Right hindlimb (tissue), 1 donor: ENCODE measurements around the gene RANBP10.

Source experiments
- DNase-seq: peaks from one replicate; pipeline ENCODE4 v3.0.0-alpha.2; 2018

Gene RANBP10

GRCh38 chr16:67736858-67737257, 69.5 kb downstream of the RANBP10 start:
- no peak for DNase-seq

- DNase-seq, result no peak
Observed at GRCh38 chr16:67734731-67735201, 71.6 kb downstream of the RANBP10 start.

GRCh38 chr16:67733734-67734470, 72.5 kb downstream of the RANBP10 start:
- no peak for DNase-seq

GRCh38 chr16:67731753-67732095, 74.6 kb downstream of the RANBP10 start:
- no peak for DNase-seq

GRCh38 chr16:67731071-67731752, 75.1 kb downstream of the RANBP10 start:
- DNase-seq, result no peak

GRCh38 chr16:67730326-67730725, 76.0 kb downstream of the RANBP10 start:
- no peak for DNase-seq

GRCh38 chr16:67729636-67730248, 76.6 kb downstream of the RANBP10 start:
- DNase-seq, result no peak

- no peak for DNase-seq
Observed at GRCh38 chr16:67727521-67728485, 78.6 kb downstream of the RANBP10 start.

GRCh38 chr16:67726106-67727034, 80.0 kb downstream of the RANBP10 start:
- no peak for DNase-seq

GRCh38 chr16:67723911-67724305, 82.5 kb downstream of the RANBP10 start:
- DNase-seq, result no peak

- DNase-seq, result no peak
Observed at GRCh38 chr16:67723151-67723910, 83.0 kb downstream of the RANBP10 start.

GRCh38 chr16:67720236-67720635, 86.1 kb downstream of the RANBP10 start:
- no peak for DNase-seq

GRCh38 chr16:67719778-67720144, 86.6 kb downstream of the RANBP10 start:
- DNase-seq, result peak; percentile 44

- peak; percentile 97 for DNase-seq
Observed at GRCh38 chr16:67719048-67719777, 87.1 kb downstream of the RANBP10 start, which contains the start of gene GFOD2. Gene GFOD2, minus strand, starts transcription at chr16:67719316. Its CDS starts 33,601 bp downstream, at chr16:67685715.

GRCh38 chr16:67718668-67719047, 87.7 kb downstream of the RANBP10 start:
- no peak for DNase-seq

- no peak for DNase-seq
Observed at GRCh38 chr16:67716097-67716496, 90.3 kb downstream of the RANBP10 start.

- no peak for DNase-seq
Observed at GRCh38 chr16:67714522-67714921, 91.8 kb downstream of the RANBP10 start.

GRCh38 chr16:67713647-67714273, 92.6 kb downstream of the RANBP10 start:
- DNase-seq, result no peak

GRCh38 chr16:67710607-67711006, 95.8 kb downstream of the RANBP10 start:
- no peak for DNase-seq

GRCh38 chr16:67709050-67709449, 97.3 kb downstream of the RANBP10 start:
- DNase-seq, result no peak
